Sigmoid colon (tissue), 7 donors: Measurements from ENCODE around the gene AFF2. TPM values are rescaled to one million over a fixed set of nuclear protein-coding genes. Genes with fewer than 3 reads are reported as not detected.

Experiments used
- DNase-seq: peaks from one replicate; pipeline ENCODE4 v3.0.0-alpha.2; 2019
- H3K27ac ChIP-seq, 4 donors: fragments of 200-600 bp; sonication (generic); one replicate each; pipeline ENCODE4 v1.5.1; 2016 to 2019; ENCODE audit warnings: mild to moderate bottlenecking in 1 of 4
- H3K27me3 ChIP-seq, 3 donors: fragments of 200-600 bp; sonication (generic); one replicate each; pipeline ENCODE4 v1.5.1; 2019; ENCODE audit warnings: mild to moderate bottlenecking in 1 of 3
- H3K36me3 ChIP-seq, 4 donors: fragments of 200-600 bp; sonication (generic); one replicate each; pipeline ENCODE4 v1.5.1; 2016 to 2019
- H3K4me1 ChIP-seq, 4 donors: fragments of 200-600 bp; sonication (generic); one replicate each; pipeline ENCODE4 v1.5.1; 2017 to 2019
- H3K4me3 ChIP-seq, 4 donors: fragments of 200-600 bp; sonication (generic); one replicate each; pipeline ENCODE4 v1.5.1; 2017 to 2019; ENCODE audit warnings: mild to moderate bottlenecking in 2 of 4, moderate library complexity in 1 of 4
- H3K9me3 ChIP-seq, 4 donors: fragments of 200-600 bp in 3 of 4; sonication (generic) in 3 of 4; one replicate each; pipeline versions ENCODE4 v1.5.1 to v1.6.1; 2013 to 2019
- CTCF ChIP-seq, 4 experiments: fragments of 450-650 bp in 3 of 4; fragments of 200-600 bp in 1 of 4; IDR thresholded peaks; one replicate each; pipeline ENCODE4 v1.5.1; 2016 to 2019; ENCODE audit warnings: antibody characterized with exemption in 4 of 4, mild to moderate bottlenecking in 3 of 4, moderate library complexity in 2 of 4
- EP300 ChIP-seq, 4 donors: sonication (generic); formaldehyde crosslinking; IDR thresholded peaks; one replicate each; pipeline ENCODE4 v1.6.1; 2017; ENCODE audit warnings: antibody characterized with exemption in 4 of 4
- POLR2A ChIP-seq, 2 donors: fragments of 450-650 bp; IDR thresholded peaks; one replicate each; pipeline ENCODE4 v1.6.1; 2016; ENCODE audit warnings: antibody characterized with exemption in 2 of 2, mild to moderate bottlenecking in 2 of 2, moderate library complexity in 2 of 2
- POLR2AphosphoS5 ChIP-seq, 4 donors: sonication (generic); formaldehyde crosslinking; IDR thresholded peaks; one replicate each; pipeline ENCODE4 v1.6.1; 2017; ENCODE audit warnings: antibody characterized with exemption in 4 of 4
- WGBS, 2 donors: extraction: QIAGEN DNeasy Blood & Tissue Kit; methylation state at CpG; one replicate each; pipeline ENCODE4 v1.1.7; 2013; 5-methylcytosine and 5-hydroxymethylcytosine counted together
- intact Hi-C: fragments of 100-400 bp; cut with DNase I; formaldehyde crosslinking; loops from one replicate; pipeline ENCODE4 v1.15.1; 2023
- polyA plus RNA-seq, 3 donors: library from polyadenylated mRNA; stranded (reverse); fragments of 200-250 nt; gene quantifications; one replicate each; pipeline ENCODE4 v1.2.3, GENCODE V29; 2013
- total RNA-seq, 4 donors: library from RNA; depleted of rRNA; stranded (reverse); fragments of >200 nt; gene quantifications; one replicate each; pipeline ENCODE4 v1.1.0, GENCODE V29; 2016
- donor health status: healthy with polysubstance abuse.
- donor health status: Bipolar disorder and iron deficiency.
- donor health status: healthy.

Gene AFF2
- total and polyA plus RNA-seq, 7 donors: 0.27 to 1.7 (median 1.1) TPM; not detected in 2

GRCh38 chrX:148885203-148885602, 384.8 kb downstream of the AFF2 start:
- Histone ChIP-seq H3K9me3 (no peaks in the 10 kb centered on the region), H3K4me3 (no peak overlapping the region), H3K36me3 (no peaks in the 10 kb centered on the region), H3K27me3 (no peaks in the 10 kb centered on the region), H3K4me1 (no peaks in the 10 kb centered on the region), H3K27ac (no peak overlapping the region)
- DNase-seq: no peak
- TF ChIP-seq POLR2AphosphoS5 (IDR thresholded peaks at IDR 0.05): no peak
- TF ChIP-seq POLR2A (IDR thresholded peaks at IDR 0.05): no peak
- no peak for TF ChIP-seq CTCF (IDR thresholded peaks at IDR 0.05)
- TF ChIP-seq EP300 (IDR thresholded peaks at IDR 0.05): no peak
- intact Hi-C loops: no loop called here
- WGBS, 2 donors: 56 to 78% methylated on average over 3 of the region's 3 CpGs

- no peaks in the 10 kb centered on the region for H3K27me3 ChIP-seq
- DNase-seq: no peak
- no peaks in the 10 kb centered on the region for H3K4me1 ChIP-seq
- H3K9me3 ChIP-seq: no peaks in the 10 kb centered on the region
- TF ChIP-seq POLR2AphosphoS5 (IDR thresholded peaks at IDR 0.05) (no peak), CTCF (IDR thresholded peaks at IDR 0.05) (no peak), POLR2A (IDR thresholded peaks at IDR 0.05) (no peak), EP300 (IDR thresholded peaks at IDR 0.05) (no peak)
- H3K4me3 ChIP-seq: no peak overlapping the region
- H3K36me3 ChIP-seq: no peaks in the 10 kb centered on the region
- intact Hi-C loops: no loop called here
- no peak overlapping the region for H3K27ac ChIP-seq
These were observed 393.0 kb downstream of the AFF2 start for GRCh38 chrX:148893395-148893794.

GRCh38 chrX:148902581-148902980, 402.2 kb downstream of the AFF2 start:
- H3K27me3 ChIP-seq: no peaks in the 10 kb centered on the region
- TF ChIP-seq EP300 (IDR thresholded peaks at IDR 0.05): no peak
- TF ChIP-seq POLR2AphosphoS5 (IDR thresholded peaks at IDR 0.05): no peak
- no peak for TF ChIP-seq CTCF (IDR thresholded peaks at IDR 0.05)
- TF ChIP-seq POLR2A (IDR thresholded peaks at IDR 0.05): no peak
- H3K4me3 ChIP-seq: no peak overlapping the region
- H3K36me3 ChIP-seq: no peaks in the 10 kb centered on the region
- intact Hi-C loops: no loop called here
- no peaks in the 10 kb centered on the region for H3K4me1 ChIP-seq
- no peaks in the 10 kb centered on the region for H3K9me3 ChIP-seq
- DNase-seq: no peak
- H3K27ac ChIP-seq: no peak overlapping the region

- no peaks in the 10 kb centered on the region for H3K27me3 ChIP-seq
- H3K9me3 ChIP-seq: no peaks in the 10 kb centered on the region
- H3K27ac ChIP-seq: no peak overlapping the region
- H3K4me3 ChIP-seq: no peak overlapping the region
- TF ChIP-seq EP300 (IDR thresholded peaks at IDR 0.05): no peak
- DNase-seq: no peak
- intact Hi-C loops: no loop called here
- no peaks in the 10 kb centered on the region for H3K4me1 ChIP-seq
- 83 to 84% methylated on average over 3 of the region's 3 CpGs for WGBS, 2 donors
- H3K36me3 ChIP-seq: no peaks in the 10 kb centered on the region
These were observed 402.8 kb downstream of the AFF2 start for GRCh38 chrX:148903176-148903575.

GRCh38 chrX:148904421-148905111, 404.1 kb downstream of the AFF2 start:
- Histone ChIP-seq H3K36me3 (no peaks in the 10 kb centered on the region), H3K27me3 (no peaks in the 10 kb centered on the region), H3K27ac (no peak overlapping the region), H3K9me3 (no peaks in the 10 kb centered on the region), H3K4me1 (no peaks in the 10 kb centered on the region), H3K4me3 (no peak overlapping the region)
- intact Hi-C loops: no loop called here
- WGBS, 2 donors: 34 to 66% methylated on average over 3 of the region's 3 CpGs
- TF ChIP-seq CTCF (IDR thresholded peaks at IDR 0.05): no peak
- TF ChIP-seq POLR2A (IDR thresholded peaks at IDR 0.05): no peak
- TF ChIP-seq POLR2AphosphoS5 (IDR thresholded peaks at IDR 0.05): no peak
- no peak for TF ChIP-seq EP300 (IDR thresholded peaks at IDR 0.05)
- DNase-seq: no peak
